CD8-positive, alpha-beta memory T cell (primary cell): ENCODE data around the gene HTR3B. TPM values are rescaled to one million over a fixed set of nuclear protein-coding genes. Genes with fewer than 3 reads are reported as not detected.

Experiments
- CTCF ChIA-PET: fragments of 350-600 bp; sonication (Branson Sonifier 250); formaldehyde crosslinking; loops from one replicate; lab custom pipeline; 2021; ENCODE audit warnings: antibody characterized with exemption; lab: Charles Lee
- POLR2A ChIA-PET: fragments of 350-600 bp; sonication (Branson Sonifier 250); formaldehyde crosslinking; loops from one replicate; lab custom pipeline; 2021; ENCODE audit warnings: antibody characterized with exemption; lab: Charles Lee
- DNase-seq, 5 donors: peaks; one replicate each; pipeline versions ENCODE4 v3.0.0 to v3.0.0-alpha.2; 2020 to 2022; ENCODE audit warnings: mixed read lengths in 1 of 5
- H3K27ac ChIP-seq: one replicate; pipeline ENCODE4 v1.7.0; 2013; ENCODE audit warnings: low read depth, mild to moderate bottlenecking, low read length, moderate library complexity
- H3K27me3 ChIP-seq: 2 replicates; pipeline ENCODE4 v1.7.0; 2013; ENCODE audit warnings: low read length, mild to moderate bottlenecking; ENCODE audit not compliant: insufficient read depth, poor library complexity, severe bottlenecking
- H3K36me3 ChIP-seq: 2 replicates; pipeline ENCODE4 v1.7.0; 2013; ENCODE audit warnings: mild to moderate bottlenecking, low read length, moderate library complexity; ENCODE audit not compliant: insufficient read depth
- H3K4me1 ChIP-seq: 2 replicates; pipeline ENCODE4 v1.7.0; 2013; ENCODE audit warnings: mild to moderate bottlenecking, low read length, moderate library complexity; ENCODE audit not compliant: insufficient read depth
- H3K4me3 ChIP-seq: 2 replicates; pipeline ENCODE4 v1.7.0; 2013; ENCODE audit warnings: mild to moderate bottlenecking, low read length
- H3K9me3 ChIP-seq: 2 replicates; pipeline ENCODE4 v1.7.0; 2013; ENCODE audit warnings: mild to moderate bottlenecking, low read length
- H3K27ac Mint-ChIP-seq, 8 donors: one replicate each; pipeline ENCODE4 v1.8.0; 2020 to 2021; ENCODE audit warnings: mixed read lengths in 8 of 8, mild to moderate bottlenecking in 6 of 8, inconsistent platforms in 3 of 8, moderate library complexity in 3 of 8
- H3K27me3 Mint-ChIP-seq, 2 donors: one replicate each; pipeline ENCODE4 v1.8.0; 2020 to 2021; ENCODE audit warnings: mixed read lengths in 2 of 2, mild to moderate bottlenecking in 1 of 2, moderate library complexity in 1 of 2
- H3K36me3 Mint-ChIP-seq, 3 donors: one replicate each; pipeline ENCODE4 v1.8.0; 2020 to 2021; ENCODE audit warnings: mixed read lengths in 3 of 3, inconsistent platforms in 1 of 3, mild to moderate bottlenecking in 1 of 3
- H3K4me1 Mint-ChIP-seq, 3 donors: one replicate each; pipeline ENCODE4 v1.8.0; 2020 to 2021; ENCODE audit warnings: mixed read lengths in 3 of 3, inconsistent platforms in 1 of 3, mild to moderate bottlenecking in 1 of 3
- H3K4me3 Mint-ChIP-seq, 7 donors: one replicate each; pipeline ENCODE4 v1.8.0; 2020 to 2021; ENCODE audit warnings: mixed read lengths in 7 of 7, mild to moderate bottlenecking in 6 of 7, moderate library complexity in 4 of 7, inconsistent platforms in 2 of 7
- H3K9me3 Mint-ChIP-seq, 5 donors: one replicate each; pipeline ENCODE4 v1.8.0; 2020 to 2022; ENCODE audit warnings: mixed read lengths in 5 of 5, mild to moderate bottlenecking in 3 of 5, moderate library complexity in 2 of 5, inconsistent platforms in 1 of 5
- polyA plus RNA-seq: library from polyadenylated mRNA; unstranded; fragments of 300-500 nt; fragmentation: Illumina TruSeq; gene quantifications from one replicate; pipeline ENCODE4 v1.2.3, GENCODE V29; 2021
- total RNA-seq, 2 experiments: library from RNA; stranded (reverse); gene quantifications; one replicate each; pipeline ENCODE4 v1.2.3, GENCODE V29; 2021

The HTR3B gene
- total and polyA plus RNA-seq, 3 experiments from 2014 or later = not detected

DNA sequence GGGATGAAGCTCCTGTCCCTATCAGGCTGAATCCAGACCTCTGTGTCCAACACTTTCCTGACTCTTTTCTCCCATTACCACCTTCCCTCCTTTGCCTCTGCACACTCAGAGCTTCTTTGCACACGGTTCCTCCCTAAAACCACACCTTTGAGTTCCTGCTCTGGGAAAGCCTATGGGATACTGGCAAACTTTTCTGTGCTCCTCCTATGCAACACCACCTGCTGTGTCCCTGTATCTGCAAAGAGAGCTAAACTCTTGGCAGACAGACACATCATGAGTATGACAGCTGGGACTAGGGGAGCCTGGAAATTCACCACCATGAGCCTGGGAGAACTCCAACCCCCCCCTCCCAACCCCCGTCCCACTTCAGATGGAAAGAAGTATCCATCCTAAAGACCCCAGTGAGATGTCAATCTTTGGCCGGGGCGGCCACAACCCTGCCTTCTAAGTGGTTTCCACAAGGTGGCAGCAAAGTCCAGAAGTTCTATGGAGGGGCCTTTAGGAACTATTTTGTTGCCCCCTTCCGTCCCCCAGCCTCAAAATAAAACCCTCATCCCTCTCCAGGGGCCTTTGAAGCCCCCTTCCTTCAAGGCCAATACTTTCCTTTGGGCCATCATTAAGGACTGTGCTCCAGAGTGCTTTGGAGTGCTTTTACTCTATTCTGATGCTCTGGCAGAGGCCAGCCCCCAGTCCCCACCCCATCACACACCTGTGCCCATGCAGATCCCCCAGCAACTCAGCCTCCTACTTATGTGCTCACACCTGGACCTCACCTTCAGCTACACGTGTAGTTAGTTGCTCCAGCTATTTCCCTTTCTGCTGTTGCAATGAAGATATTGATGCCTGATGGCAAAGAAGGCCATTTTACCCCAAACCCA lies 89.7 kb downstream of the HTR3B start:
- ChIA-PET POLR2A (no interaction called here), CTCF (interaction anchor here (0.8 to 11.6 kb wide), 11 partner anchors 64 to 268 kb away, joined by 3 to 149 read pairs (median 3); no protein-coding TSS in a partner anchor)
- H3K4me3 ChIP-seq = no peak overlapping the region
- H3K4me1 ChIP-seq = no peaks in the 10 kb centered on the region
- H3K9me3 ChIP-seq = no peaks in the 10 kb centered on the region
- H3K36me3 ChIP-seq = no peaks in the 10 kb centered on the region
- Mint-ChIP-seq H3K4me1 (no peaks in the 10 kb centered on the region), H3K4me3 (no peak overlapping the region), H3K9me3 (no peaks in the 10 kb centered on the region), H3K36me3 (no peaks in the 10 kb centered on the region), H3K27me3 (peaks cover 30 to 42% of the 10 kb centered on the region in 2 donors), H3K27ac (no peak overlapping the region)
- peak; percentile 9 to 58 (median 23) for DNase-seq
- H3K27me3 ChIP-seq = peaks cover 17% of the 10 kb centered on the region
- H3K27ac ChIP-seq = no peak overlapping the region

Other genes with a start within 250 kb of the HTR3B start
- under 1 TPM; 0.26 to 0.40 TPM for gene TMPRSS5, start 198.5 kb upstream of the HTR3B start, total RNA-seq
- not detected for gene TMPRSS5, start 198.5 kb upstream of the HTR3B start, polyA plus RNA-seq
- 10 to 100 TPM; 21.3 to 24.7 TPM for gene ZW10, start 131.1 kb upstream of the HTR3B start, total RNA-seq
- 15.5 TPM for gene ZW10, start 131.1 kb upstream of the HTR3B start, polyA plus RNA-seq
- not detected for gene CLDN25, start 125.0 kb upstream of the HTR3B start, total RNA-seq
- gene CLDN25, start 125.0 kb upstream of the HTR3B start, polyA plus RNA-seq = not detected
- 10 to 100 TPM; 18.7 to 21.4 TPM for gene USP28, start 29.2 kb upstream of the HTR3B start, total RNA-seq
- 63.1 TPM for gene USP28, start 29.2 kb upstream of the HTR3B start, polyA plus RNA-seq
- not detected for gene HTR3A, start 70.3 kb downstream of the HTR3B start, total RNA-seq
- gene HTR3A, start 70.3 kb downstream of the HTR3B start, polyA plus RNA-seq = not detected
- 1 to 10 TPM; 2.1 to 2.2 TPM for gene ZBTB16, start 154.9 kb downstream of the HTR3B start, total RNA-seq
- 71.9 TPM for gene ZBTB16, start 154.9 kb downstream of the HTR3B start, polyA plus RNA-seq